Rectal smooth muscle tissue (tissue), 1 donor: ENCODE data around the gene ACOX3.
"Not testable (repeated sequence)": the region's sequence is repeated elsewhere in the genome, so short reads cannot be mapped to it uniquely, and the experiment has no call there.

Source experiments
- H3K27ac ChIP-seq: one replicate; pipeline ENCODE4 v1.7.0; 2013; ENCODE audit warnings: low read depth, low read length, inconsistent platforms
- H3K27me3 ChIP-seq: one replicate; pipeline ENCODE4 v1.7.0; 2013; ENCODE audit warnings: low read length; ENCODE audit not compliant: control insufficient read depth, insufficient read depth
- H3K36me3 ChIP-seq: one replicate; pipeline ENCODE4 v1.7.0; 2013; ENCODE audit warnings: low read length; ENCODE audit not compliant: control insufficient read depth, insufficient read depth
- H3K4me1 ChIP-seq: one replicate; pipeline ENCODE4 v1.7.0; 2013; ENCODE audit warnings: low read length; ENCODE audit not compliant: control insufficient read depth, insufficient read depth
- H3K4me3 ChIP-seq: one replicate; pipeline ENCODE4 v1.7.0; 2013; ENCODE audit warnings: low read length
- H3K9ac ChIP-seq: one replicate; pipeline ENCODE4 v1.7.0; 2013; ENCODE audit warnings: low read length

ACOX3 gene

DNA sequence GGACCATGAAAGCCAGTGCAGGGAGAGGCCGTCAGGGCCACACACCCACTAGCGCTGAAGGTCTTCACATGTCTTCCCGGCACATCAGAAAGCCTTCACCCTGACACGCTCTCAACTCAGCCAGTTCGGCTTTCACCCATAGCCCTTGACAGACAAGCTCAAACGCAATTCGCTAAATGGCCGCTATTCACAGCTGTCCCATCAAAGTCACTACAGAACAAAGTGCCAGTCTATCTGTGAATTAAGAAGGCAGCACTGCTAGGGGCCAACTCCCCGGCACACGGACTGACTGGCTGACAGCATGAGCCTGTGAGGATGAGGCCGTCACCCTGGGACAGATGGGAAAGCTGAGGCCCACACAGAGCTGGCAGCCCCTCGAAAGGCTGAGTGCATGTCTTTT, 45.7 kb downstream of the ACOX3 start:
- peaks cover 33% of the 10 kb centered on the region for H3K4me1 ChIP-seq
- peak overlapping the region; percentile 72 for H3K27ac ChIP-seq
- peaks cover 5% of the 10 kb centered on the region for H3K36me3 ChIP-seq
- no peaks in the 10 kb centered on the region for H3K27me3 ChIP-seq
- no peak overlapping the region for H3K9ac ChIP-seq
- H3K4me3 ChIP-seq = no peak overlapping the region

DNA sequence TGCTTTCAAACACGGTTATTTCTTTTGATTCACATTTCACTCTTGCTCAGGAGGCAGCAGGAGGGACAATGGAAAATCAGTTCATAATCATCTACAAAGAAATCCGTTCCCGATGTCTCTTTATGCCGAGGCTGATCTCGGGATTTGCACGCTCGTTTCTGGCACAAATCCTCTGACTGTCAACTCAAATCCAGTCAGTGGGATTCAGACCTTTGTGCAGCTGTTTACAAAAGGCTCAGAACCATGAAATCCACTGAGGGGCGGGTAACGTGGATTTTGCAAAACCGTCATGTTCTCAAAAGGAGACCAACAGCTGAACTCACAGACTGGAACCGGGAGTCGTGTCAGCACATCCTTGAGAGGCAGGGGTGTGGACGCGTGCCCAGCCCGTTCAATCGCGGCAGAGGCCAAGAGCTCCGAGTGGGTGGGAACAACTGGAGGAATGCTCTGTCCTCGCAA, 46.4 kb downstream of the ACOX3 start:
- Histone ChIP-seq H3K4me3 (no peak overlapping the region), H3K4me1 (peaks cover 33% of the 10 kb centered on the region), H3K27ac (peak overlapping the region; percentile 72), H3K36me3 (peaks cover 11% of the 10 kb centered on the region), H3K27me3 (no peaks in the 10 kb centered on the region), H3K9ac (no peak overlapping the region)

DNA sequence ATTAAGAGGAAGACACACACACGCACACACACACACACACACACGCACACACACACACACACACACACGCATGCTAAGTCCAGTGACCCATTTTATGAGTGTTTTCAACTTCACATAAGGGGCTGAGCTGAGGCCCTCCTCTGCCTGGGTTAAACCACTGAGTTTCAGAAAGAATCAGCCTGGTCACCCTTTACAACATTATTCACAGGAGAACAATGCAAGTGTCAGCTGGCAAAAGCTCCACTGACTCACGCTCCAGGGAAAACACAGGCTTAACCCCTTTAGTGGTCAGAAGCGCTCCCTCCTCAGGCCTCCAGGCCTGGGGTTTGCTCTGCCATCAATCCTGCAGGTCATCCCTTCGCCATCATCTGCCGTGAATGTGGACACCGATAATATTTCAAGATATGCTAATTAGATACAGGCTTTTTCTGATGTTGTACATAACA, 46.9 kb downstream of the ACOX3 start:
- no peak overlapping the region for H3K9ac ChIP-seq
- H3K36me3 ChIP-seq = peaks cover 15% of the 10 kb centered on the region
- no peaks in the 10 kb centered on the region for H3K27me3 ChIP-seq
- H3K4me1 ChIP-seq = peaks cover 33% of the 10 kb centered on the region
- H3K4me3 ChIP-seq = no peak overlapping the region
- peak overlapping the region; percentile 72 for H3K27ac ChIP-seq

DNA sequence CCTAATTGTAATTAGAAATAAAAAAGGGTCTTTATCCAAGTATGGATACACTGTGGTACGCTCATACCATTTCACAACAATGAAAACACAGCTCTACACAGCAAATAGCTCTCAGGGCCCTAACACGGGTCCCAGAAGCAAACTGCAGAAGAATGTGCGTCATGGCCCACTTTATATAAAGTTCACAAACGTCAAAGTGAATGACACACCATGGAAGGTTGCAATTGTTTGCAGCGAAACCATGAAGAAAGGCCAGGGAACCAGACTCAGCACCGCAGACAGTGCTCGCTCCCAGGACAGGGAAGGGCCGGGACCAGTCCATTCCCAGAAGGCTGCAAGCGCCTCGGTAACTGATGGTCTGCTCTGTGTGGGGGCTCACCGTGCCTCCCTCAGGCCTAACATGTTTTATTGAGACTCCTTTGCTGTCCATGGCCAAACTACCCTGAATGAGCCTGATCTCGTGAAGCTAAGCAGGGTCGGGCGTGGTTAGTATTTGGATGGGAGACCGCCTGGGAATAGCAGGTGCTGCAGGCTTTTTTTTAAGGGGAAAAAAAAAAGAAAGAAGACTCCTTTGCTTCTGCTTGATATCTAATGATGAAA, 47.8 kb downstream of the ACOX3 start:
- Histone ChIP-seq H3K27ac (peak overlapping the region; percentile 72), H3K36me3 (peaks cover 19% of the 10 kb centered on the region), H3K4me3 (no peak overlapping the region), H3K9ac (no peak overlapping the region), H3K27me3 (no peaks in the 10 kb centered on the region), H3K4me1 (peaks cover 33% of the 10 kb centered on the region)

DNA sequence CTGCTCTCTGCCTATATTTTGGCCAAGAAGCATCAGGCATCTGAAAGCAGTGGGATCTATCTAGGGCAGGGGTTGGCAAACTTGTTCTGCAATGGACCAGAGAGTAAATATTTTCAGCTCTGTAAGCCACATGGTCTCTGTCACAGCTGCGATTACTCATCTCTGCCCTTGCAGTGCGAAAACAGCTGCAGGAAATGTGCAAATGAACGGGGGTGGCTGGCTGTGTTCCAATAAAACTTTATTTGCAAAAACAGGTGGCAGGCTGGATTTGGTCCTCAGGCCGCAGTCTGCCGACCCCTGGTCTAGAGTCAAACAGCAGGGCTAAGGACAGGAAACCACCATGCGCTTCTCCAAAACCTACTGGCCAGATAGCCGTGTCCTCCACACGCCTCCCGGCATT, 48.6 kb downstream of the ACOX3 start:
- Histone ChIP-seq H3K27ac (peak overlapping the region; percentile 72), H3K4me1 (peaks cover 33% of the 10 kb centered on the region), H3K9ac (no peak overlapping the region), H3K36me3 (peaks cover 19% of the 10 kb centered on the region), H3K27me3 (no peaks in the 10 kb centered on the region), H3K4me3 (no peak overlapping the region)

DNA sequence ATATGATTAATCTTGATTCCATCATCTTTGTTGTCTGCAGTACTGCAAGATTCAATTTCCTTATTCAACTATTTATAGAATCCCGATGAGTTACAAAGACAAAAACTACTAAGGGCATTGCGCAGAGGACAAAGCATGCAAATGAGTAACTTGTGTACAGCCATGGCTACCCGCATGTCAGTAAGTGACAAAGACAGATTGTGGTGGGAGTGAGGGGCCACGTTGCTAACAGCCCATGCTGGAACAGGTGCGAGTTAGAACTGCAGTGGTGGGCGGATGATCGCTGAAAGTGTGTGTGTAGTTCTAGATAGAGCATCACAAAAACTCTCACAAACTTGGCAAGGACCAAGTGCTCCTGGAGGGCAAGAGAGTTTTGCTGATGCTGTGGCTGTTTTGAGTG, 49.5 kb downstream of the ACOX3 start:
- Histone ChIP-seq H3K36me3 (peaks cover 20% of the 10 kb centered on the region), H3K9ac (no peak overlapping the region), H3K27ac (no peak overlapping the region), H3K27me3 (no peaks in the 10 kb centered on the region), H3K4me3 (no peak overlapping the region), H3K4me1 (peaks cover 33% of the 10 kb centered on the region)

DNA sequence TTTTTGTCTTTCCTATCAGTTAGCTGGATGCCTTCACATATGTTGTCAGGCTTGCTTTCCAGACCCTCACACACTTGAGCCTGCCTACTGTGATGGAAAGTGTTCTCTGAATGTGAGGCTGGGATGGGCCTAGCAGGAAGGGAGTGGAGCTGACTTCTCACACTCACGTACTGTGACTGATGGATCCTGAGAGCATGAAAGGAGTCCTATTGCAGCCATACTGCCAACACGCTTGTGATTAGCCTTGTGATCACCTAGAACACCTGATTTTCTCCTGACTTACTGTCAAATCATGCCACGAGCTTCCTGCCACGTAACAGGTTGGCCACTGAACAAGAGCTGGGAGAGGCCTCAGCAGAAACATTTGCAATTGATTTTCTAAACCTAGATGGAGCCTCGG, 49.9 kb downstream of the ACOX3 start:
- no peak overlapping the region for H3K4me3 ChIP-seq
- no peaks in the 10 kb centered on the region for H3K27me3 ChIP-seq
- H3K9ac ChIP-seq = no peak overlapping the region
- no peak overlapping the region for H3K27ac ChIP-seq
- peaks cover 33% of the 10 kb centered on the region for H3K4me1 ChIP-seq
- H3K36me3 ChIP-seq = peaks cover 19% of the 10 kb centered on the region

DNA sequence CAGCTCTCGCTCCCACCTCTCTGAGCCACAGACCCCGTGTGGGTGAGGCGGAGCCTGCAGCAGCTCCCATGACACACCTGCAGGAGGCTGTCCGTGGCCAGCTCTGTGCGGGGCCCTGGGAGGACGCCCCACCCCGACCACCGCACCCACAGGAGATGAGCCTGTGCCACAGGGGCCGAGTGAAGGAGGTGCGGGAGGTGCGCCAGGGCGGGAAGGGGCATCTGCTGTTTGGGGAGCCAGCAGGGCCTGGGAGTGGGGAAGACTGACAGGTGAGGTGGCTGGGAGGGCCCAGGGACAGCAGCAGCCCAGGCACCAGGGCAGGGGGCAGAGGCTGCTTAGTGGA, 52.0 kb downstream of the ACOX3 start:
- Histone ChIP-seq H3K4me3 (no peak overlapping the region), H3K4me1 (peaks cover 25% of the 10 kb centered on the region), H3K36me3 (peaks cover 23% of the 10 kb centered on the region), H3K27me3 (no peaks in the 10 kb centered on the region), H3K9ac (no peak overlapping the region), H3K27ac (no peak overlapping the region)

DNA sequence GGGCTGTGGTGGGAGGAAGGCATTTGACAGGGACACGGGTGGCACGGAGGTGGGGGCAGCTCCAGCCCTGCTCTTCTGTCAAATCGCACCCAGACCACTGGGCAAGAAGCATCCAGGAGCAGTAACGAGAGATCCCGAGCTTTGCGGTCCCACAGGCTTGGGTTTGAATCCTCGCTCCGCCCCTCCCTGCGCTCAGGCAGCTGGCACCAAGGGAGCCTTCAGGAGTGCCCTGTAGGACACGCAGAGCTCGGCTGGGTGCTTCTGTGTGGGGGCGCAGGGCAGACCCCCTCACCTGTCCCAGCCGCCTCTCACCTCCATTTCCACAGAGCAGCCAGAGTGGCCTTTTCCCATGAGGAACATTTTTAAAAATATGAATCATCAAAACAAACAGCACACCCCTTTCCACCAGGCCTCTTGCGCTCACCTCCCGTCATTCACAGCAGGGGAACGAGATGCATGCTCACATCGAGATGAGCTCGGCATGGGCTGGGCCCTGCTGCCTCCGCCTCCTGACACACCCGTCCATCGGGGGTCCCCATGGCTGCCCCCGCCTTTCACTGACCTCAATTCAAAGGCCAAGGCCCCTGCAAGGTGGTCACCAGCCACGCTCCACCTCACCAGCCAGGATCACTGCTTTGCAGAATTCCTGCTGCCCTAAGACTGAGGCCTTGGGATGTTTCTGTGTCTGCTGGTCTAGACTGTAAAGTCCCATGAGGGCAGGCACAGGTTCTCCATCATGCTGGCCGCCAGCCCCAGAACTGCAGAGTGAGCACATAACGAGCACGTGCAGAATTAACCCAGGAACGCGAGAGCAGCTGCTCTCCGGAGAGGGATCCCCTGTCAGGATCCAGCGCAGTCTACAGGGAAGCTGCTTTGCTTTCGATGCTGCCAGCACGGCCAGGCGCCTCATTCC, 52.7 kb downstream of the ACOX3 start:
- Histone ChIP-seq H3K36me3 (peaks cover 24% of the 10 kb centered on the region), H3K4me3 (no peak overlapping the region), H3K9ac (no peak overlapping the region), H3K4me1 (peaks cover 25% of the 10 kb centered on the region), H3K27me3 (no peaks in the 10 kb centered on the region), H3K27ac (no peak overlapping the region)

DNA sequence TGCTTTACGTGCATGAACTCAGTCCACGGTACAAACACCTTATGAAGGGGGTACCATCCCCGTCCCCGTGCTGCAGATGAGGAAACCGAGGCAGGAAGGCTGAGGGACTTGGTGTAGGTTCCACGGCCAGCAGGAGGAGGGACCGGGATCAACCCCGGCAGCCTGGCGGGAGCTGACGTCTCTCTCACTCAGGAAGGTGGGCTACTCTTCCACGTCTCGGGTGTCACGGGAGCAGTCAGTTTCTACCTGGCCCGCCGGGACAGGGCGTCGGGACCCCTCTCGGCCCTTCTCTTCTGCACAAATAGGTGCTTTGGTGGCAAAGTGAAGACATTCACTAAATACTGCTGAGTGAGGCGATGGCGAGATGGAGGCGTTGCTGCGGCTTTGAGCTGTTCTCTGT, 53.3 kb downstream of the ACOX3 start:
- H3K4me3 ChIP-seq = no peak overlapping the region
- no peak overlapping the region for H3K9ac ChIP-seq
- no peak overlapping the region for H3K27ac ChIP-seq
- H3K4me1 ChIP-seq = peaks cover 19% of the 10 kb centered on the region
- peaks cover 22% of the 10 kb centered on the region for H3K36me3 ChIP-seq
- no peaks in the 10 kb centered on the region for H3K27me3 ChIP-seq

DNA sequence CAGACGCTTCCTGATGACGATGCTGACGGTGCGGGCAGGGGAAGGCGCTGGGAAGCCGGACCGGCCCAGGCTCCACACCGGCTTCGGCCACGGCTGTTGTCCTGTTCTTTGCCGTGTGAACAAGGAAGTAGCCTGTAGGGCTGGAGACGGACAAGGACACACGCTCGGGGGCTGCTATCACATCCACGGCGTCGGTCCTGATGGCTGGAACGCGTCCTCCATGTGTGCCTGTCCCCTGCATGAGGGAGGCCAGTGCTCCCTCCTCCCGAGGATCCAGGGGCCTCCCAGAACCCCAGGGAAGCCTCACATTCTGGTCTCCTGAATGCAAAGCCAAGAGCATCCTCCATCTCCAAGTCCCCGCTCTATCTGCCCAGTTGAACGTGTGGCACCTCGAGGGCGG, 53.8 kb downstream of the ACOX3 start:
- H3K9ac ChIP-seq = no peak overlapping the region
- peaks cover 22% of the 10 kb centered on the region for H3K36me3 ChIP-seq
- H3K4me1 ChIP-seq = peaks cover 16% of the 10 kb centered on the region
- no peaks in the 10 kb centered on the region for H3K27me3 ChIP-seq
- H3K4me3 ChIP-seq = no peak overlapping the region
- H3K27ac ChIP-seq = no peak overlapping the region

DNA sequence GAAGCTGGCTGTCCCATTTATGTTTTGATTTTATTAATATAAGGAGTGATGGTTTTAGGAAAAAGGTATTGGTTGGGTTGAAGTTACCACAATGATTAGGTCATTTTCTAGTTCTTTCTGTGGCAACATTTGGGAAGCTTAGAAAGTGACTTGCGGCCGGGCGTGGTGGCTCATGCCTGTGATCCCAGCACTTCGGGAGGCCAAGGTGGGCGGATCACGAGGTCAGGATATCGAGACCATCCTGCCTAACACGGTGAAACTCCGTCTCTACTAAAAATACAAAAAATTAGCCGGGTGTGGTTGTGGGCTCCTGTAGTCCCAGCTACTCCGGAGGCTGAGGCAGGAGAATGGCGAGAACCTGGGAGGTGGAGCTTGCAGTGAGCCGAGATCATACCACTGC, 54.4 kb downstream of the ACOX3 start:
- H3K27me3 ChIP-seq, H3K9ac ChIP-seq, H3K4me3 ChIP-seq, H3K27ac ChIP-seq: not testable (repeated sequence)
- peaks cover 22% of the 10 kb centered on the region for H3K36me3 ChIP-seq
- H3K4me1 ChIP-seq = peaks cover 12% of the 10 kb centered on the region

DNA sequence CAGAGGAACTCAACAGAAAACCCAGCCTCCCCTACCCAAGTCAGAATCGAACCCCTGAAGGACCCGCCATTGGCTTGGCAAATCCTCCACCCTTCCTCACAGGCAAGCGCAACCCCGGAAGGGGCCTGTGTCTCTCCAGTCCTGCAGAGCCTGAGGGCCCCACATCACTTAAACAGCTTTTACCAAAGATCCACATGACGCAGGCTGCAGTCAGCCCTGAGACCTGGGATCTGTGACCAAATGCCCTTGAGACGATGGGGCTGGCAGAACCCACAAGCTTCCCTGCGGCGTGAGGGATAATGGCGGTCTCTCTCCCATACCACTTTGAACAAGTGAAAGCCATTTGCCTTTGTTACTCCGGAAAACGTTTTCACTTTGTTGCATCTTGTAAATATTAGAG, 54.9 kb downstream of the ACOX3 start:
- Histone ChIP-seq H3K4me3 (no peak overlapping the region), H3K9ac (no peak overlapping the region), H3K27me3 (no peaks in the 10 kb centered on the region), H3K4me1 (peaks cover 12% of the 10 kb centered on the region), H3K27ac (no peak overlapping the region), H3K36me3 (peaks cover 22% of the 10 kb centered on the region)
